Kidney epithelial cell (primary cell): Measurements from ENCODE around the gene DENND1A. TPM values are rescaled to one million over a fixed set of nuclear protein-coding genes. Genes with fewer than 3 reads are reported as not detected.

Source experiments
- DNase-seq: peaks from one replicate; pipeline ENCODE4 v3.0.0-alpha.2; 2010; ENCODE audit warnings: low read depth
- H3K27me3 ChIP-seq: 2 replicates; pipeline ENCODE4 v1.6.0; 2011; ENCODE audit warnings: low read length; ENCODE audit not compliant: control insufficient read depth, insufficient read depth
- H3K36me3 ChIP-seq: 2 replicates; pipeline ENCODE4 v1.5.1; 2011; ENCODE audit warnings: low read length; ENCODE audit not compliant: control insufficient read depth, insufficient read depth
- H3K4me3 ChIP-seq: 2 replicates; pipeline ENCODE4 v1.5.1; 2011; ENCODE audit warnings: low read depth, mild to moderate bottlenecking, control low read depth, low read length
- total RNA-seq: library from RNA; depleted of rRNA; stranded (reverse); fragments of >200 nt; gene quantifications from 2 replicates; pipeline ENCODE4 v1.2.3, GENCODE V29; 2015
- TF ChIP-seq, protein P1 (sequence below): IDR thresholded peaks from 2 replicates; pipeline ENCODE4 v1.5.1; 2011; ENCODE audit warnings: mild to moderate bottlenecking, moderate library complexity, low read length, control low read depth, inconsistent platforms; ENCODE audit not compliant: insufficient read depth, poor library complexity, severe bottlenecking

Gene DENND1A
- total RNA-seq, 1 donor from 2014 or later = 14.5 TPM

DNA sequence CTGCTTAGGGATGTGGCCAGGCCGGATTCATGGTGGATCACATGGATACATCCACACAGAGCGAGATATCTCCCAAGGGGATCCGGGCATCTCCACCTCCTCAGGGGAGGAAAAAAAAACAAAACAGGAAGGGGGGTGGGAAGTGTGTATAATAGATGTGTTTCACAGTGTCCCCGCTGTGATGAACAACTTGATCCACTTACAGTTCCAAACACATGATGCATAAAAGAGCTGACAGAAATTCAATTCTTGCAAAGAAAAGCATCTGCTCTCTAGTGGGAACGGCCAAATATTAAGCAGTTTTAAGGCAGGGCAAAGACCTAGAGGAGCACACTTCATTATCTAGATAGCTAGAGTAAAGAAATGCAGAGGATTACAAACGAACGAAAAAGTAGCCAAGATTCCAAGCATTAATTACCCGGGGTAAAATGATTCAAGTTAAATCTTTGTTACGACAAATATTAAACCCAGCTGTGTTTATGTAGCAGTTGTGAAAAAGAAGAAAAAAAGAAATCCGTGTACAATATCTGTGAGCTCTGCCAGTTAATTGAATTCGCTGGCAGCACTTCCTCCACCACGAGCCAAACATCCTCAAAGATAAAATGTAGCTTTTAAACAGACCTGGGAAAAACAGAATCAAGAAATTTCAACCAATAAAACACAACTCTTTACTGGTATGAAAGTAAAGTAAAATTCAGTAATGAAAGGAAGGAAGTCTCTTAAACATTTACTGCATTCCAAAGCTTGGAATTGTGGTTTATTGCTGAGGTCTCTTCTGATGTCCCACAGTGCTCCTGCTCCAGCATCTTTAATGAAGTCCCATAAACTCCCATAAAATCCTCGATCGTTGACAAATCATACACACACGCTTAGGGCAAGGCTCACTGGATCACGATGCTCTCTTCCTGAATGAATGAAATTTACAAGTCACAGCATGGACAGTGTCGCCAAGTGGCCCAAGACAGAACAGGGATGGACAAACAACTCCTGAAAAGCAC, 360.9 kb downstream of the DENND1A start:
- no peaks in the 10 kb centered on the region for H3K27me3 ChIP-seq
- H3K4me3 ChIP-seq = no peak overlapping the region
- no peak for DNase-seq
- TF ChIP-seq, protein P1, sequence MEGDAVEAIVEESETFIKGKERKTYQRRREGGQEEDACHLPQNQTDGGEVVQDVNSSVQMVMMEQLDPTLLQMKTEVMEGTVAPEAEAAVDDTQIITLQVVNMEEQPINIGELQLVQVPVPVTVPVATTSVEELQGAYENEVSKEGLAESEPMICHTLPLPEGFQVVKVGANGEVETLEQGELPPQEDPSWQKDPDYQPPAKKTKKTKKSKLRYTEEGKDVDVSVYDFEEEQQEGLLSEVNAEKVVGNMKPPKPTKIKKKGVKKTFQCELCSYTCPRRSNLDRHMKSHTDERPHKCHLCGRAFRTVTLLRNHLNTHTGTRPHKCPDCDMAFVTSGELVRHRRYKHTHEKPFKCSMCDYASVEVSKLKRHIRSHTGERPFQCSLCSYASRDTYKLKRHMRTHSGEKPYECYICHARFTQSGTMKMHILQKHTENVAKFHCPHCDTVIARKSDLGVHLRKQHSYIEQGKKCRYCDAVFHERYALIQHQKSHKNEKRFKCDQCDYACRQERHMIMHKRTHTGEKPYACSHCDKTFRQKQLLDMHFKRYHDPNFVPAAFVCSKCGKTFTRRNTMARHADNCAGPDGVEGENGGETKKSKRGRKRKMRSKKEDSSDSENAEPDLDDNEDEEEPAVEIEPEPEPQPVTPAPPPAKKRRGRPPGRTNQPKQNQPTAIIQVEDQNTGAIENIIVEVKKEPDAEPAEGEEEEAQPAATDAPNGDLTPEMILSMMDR = no peak
- no peaks in the 10 kb centered on the region for H3K36me3 ChIP-seq

DNA sequence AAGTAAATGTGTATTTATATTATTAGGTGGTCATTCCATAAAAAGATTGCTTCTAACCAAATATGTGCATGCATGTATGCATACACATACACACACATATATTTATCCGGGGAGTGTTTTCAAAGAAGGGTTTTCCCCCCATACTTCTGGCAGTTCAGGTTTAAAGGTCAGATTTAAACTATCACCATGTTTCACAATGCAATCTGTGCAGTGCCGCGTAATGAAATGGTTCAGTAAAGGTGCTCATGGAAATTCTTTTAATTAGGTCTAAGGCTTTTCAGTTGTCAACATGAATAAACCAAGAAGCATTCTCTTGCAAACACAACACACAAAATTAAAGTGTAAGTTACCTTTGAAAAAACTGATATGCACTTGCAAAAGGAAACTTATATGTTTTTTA, 362.9 kb downstream of the DENND1A start:
- Histone ChIP-seq H3K36me3 (no peaks in the 10 kb centered on the region), H3K4me3 (no peak overlapping the region), H3K27me3 (no peaks in the 10 kb centered on the region)
- TF ChIP-seq, protein P1 = no peak
- no peak for DNase-seq

DNA sequence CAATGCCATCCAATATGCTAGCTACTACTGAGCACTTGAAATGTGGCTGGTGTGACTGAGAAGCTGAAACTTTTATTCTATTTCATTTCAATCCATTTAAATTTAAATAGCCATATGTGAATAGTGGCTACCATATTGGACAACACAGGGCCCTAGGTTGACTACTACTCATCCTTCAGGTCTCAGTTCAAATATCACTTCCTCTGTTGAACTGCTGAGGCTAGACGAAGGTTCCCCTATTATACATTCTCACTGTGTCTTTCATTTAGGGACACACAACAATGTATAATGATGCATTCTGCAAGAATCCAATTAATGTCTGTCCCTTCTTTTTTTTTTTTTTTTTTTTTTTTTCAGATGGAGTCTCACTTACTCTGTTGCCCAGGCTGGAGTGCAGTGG, 365.3 kb downstream of the DENND1A start:
- TF ChIP-seq, protein P1 = no peak
- H3K27me3 ChIP-seq = no peaks in the 10 kb centered on the region
- H3K4me3 ChIP-seq = no peak overlapping the region
- H3K36me3 ChIP-seq = no peaks in the 10 kb centered on the region
- no peak for DNase-seq

DNA sequence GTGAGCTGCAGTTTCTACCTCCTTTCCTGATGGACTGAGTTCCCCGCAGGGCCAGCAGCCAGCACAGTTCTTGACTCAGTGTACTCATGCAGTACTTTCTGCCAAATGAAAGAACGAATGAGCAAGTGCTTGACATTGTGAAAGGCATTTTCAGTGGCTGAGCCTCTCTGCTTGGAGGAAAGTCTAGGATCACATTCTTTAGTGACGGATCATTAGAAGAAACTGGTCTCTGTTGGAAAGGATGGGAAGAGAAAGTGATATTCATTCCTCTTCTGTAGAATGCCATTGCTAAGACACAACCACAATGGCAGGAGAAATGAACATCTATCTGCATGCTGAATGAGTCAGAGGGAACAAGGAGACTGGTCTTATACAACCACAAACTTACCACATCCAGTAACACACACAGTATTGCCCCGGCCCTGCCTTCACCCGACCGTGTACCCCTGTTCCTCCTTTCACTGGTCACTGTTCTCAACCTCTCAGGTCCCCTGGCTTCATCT, 367.0 kb downstream of the DENND1A start:
- H3K36me3 ChIP-seq = no peaks in the 10 kb centered on the region
- peak; percentile 69 for DNase-seq
- TF ChIP-seq, protein P1 = no peak
- no peak overlapping the region for H3K4me3 ChIP-seq
- H3K27me3 ChIP-seq = no peaks in the 10 kb centered on the region

DNA sequence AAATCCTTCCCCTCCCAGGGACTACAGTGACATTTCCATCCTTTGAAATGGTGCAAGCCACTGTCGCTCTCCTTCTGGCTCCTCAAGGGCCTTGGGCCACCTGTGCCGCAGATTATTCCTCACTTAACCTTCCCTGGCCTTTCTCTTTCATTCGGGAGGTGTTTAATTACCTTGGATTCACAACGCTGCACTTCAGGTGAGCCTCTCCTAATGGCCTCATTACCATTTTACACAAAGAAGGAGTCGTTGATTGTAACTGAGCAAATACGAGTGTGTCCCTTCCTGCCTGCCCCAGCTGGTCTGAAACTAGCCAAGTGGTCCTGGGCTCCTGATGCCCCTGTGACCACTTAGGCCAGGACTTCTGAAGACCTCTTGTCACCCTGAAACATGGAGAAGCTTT, 368.9 kb downstream of the DENND1A start:
- Histone ChIP-seq H3K27me3 (no peaks in the 10 kb centered on the region), H3K36me3 (no peaks in the 10 kb centered on the region), H3K4me3 (no peak overlapping the region)
- DNase-seq = no peak
- TF ChIP-seq, protein P1 = no peak
